ENCODE data around the gene MEMO1. TPM values are rescaled to one million over a fixed set of nuclear protein-coding genes. Genes with fewer than 3 reads are reported as not detected.
A peak's percentile ranks its signal among the peaks of the same experiment; 100 is the strongest.

MEMO1 gene
- total RNA-seq, 1 donor, result 37.6 TPM

- TF ChIP-seq, protein P1, sequence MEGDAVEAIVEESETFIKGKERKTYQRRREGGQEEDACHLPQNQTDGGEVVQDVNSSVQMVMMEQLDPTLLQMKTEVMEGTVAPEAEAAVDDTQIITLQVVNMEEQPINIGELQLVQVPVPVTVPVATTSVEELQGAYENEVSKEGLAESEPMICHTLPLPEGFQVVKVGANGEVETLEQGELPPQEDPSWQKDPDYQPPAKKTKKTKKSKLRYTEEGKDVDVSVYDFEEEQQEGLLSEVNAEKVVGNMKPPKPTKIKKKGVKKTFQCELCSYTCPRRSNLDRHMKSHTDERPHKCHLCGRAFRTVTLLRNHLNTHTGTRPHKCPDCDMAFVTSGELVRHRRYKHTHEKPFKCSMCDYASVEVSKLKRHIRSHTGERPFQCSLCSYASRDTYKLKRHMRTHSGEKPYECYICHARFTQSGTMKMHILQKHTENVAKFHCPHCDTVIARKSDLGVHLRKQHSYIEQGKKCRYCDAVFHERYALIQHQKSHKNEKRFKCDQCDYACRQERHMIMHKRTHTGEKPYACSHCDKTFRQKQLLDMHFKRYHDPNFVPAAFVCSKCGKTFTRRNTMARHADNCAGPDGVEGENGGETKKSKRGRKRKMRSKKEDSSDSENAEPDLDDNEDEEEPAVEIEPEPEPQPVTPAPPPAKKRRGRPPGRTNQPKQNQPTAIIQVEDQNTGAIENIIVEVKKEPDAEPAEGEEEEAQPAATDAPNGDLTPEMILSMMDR (IDR thresholded peaks at IDR 0.05; ENCODE audit: extremely low read depth, low read depth, low read length), result no peak
- H3K79me2 ChIP-seq (ENCODE audit: insufficient read depth, low read length), result peaks cover 92% of the 10 kb centered on the region
- peak; percentile 29 for DNase-seq (ENCODE audit: insufficient read length, low spot score, missing footprints)
- peak overlapping the region; percentile 17 for H3K27ac ChIP-seq (ENCODE audit: low read depth, low read length)
- no peaks in the 10 kb centered on the region for H3K36me3 ChIP-seq (ENCODE audit: insufficient read depth, low read length)
- no peak overlapping the region for H3K4me2 ChIP-seq (ENCODE audit: insufficient read depth, low read length)
- no peak overlapping the region for H3K4me3 ChIP-seq (ENCODE audit: insufficient read depth, low read length)
- no peak overlapping the region for H2AFZ ChIP-seq (ENCODE audit: low read length)
- H3K4me1 ChIP-seq (ENCODE audit: insufficient read depth, low read length), result peaks cover 6% of the 10 kb centered on the region
- H4K20me1 ChIP-seq (ENCODE audit: insufficient read depth, low read length), result peaks cover 40% of the 10 kb centered on the region
- no peaks in the 10 kb centered on the region for H3K9me3 ChIP-seq (ENCODE audit: low read depth, low read length)
- H3K27me3 ChIP-seq (ENCODE audit: insufficient read depth, low read length), result no peaks in the 10 kb centered on the region
These were observed 14.1 kb downstream of the MEMO1 start for GRCh38 chr2:31996571-31997150.

DNA sequence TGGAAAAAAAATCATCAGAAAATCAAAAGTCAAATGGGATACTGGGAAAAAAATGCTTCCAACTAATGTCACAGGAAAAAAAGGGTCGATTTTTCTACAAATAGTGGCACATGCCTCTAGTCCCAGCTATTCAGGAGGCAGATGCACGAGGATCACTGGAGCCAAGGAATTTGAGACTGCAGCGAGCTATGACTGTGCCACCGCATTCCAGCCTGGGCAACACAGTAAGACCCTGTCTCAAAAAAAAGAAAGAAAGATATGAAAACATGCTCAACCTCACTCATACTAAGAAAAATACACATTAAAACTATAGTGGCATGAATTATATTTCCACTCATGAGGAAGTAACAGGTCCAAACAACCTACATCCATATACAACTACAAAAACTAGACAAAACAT, 17.9 kb downstream of the MEMO1 start:
- Histone ChIP-seq H3K4me3 (ENCODE audit: insufficient read depth, low read length) (no peak overlapping the region), H3K27me3 (ENCODE audit: insufficient read depth, low read length) (no peaks in the 10 kb centered on the region), H3K27ac (ENCODE audit: low read depth, low read length) (no peak overlapping the region), H3K9me3 (ENCODE audit: low read depth, low read length) (no peaks in the 10 kb centered on the region), H3K4me2 (ENCODE audit: insufficient read depth, low read length) (no peak overlapping the region), H3K4me1 (ENCODE audit: insufficient read depth, low read length) (peaks cover 6% of the 10 kb centered on the region), H4K20me1 (ENCODE audit: insufficient read depth, low read length) (peaks cover 24% of the 10 kb centered on the region), H3K36me3 (ENCODE audit: insufficient read depth, low read length) (no peaks in the 10 kb centered on the region), H3K79me2 (ENCODE audit: insufficient read depth, low read length) (peaks cover 94% of the 10 kb centered on the region), H2AFZ (ENCODE audit: low read length) (no peak overlapping the region)
- TF ChIP-seq, protein P1 (IDR thresholded peaks at IDR 0.05; ENCODE audit: extremely low read depth, low read depth, low read length), result no peak
- no peak for DNase-seq (ENCODE audit: insufficient read length, low spot score, missing footprints)

- peaks cover 8% of the 10 kb centered on the region for H3K4me1 ChIP-seq (ENCODE audit: insufficient read depth, low read length)
- no peaks in the 10 kb centered on the region for H3K9me3 ChIP-seq (ENCODE audit: low read depth, low read length)
- no peak for DNase-seq (ENCODE audit: insufficient read length, low spot score, missing footprints)
- H3K79me2 ChIP-seq (ENCODE audit: insufficient read depth, low read length), result peaks cover 91% of the 10 kb centered on the region
- no peak overlapping the region for H3K4me3 ChIP-seq (ENCODE audit: insufficient read depth, low read length)
- H3K27ac ChIP-seq (ENCODE audit: low read depth, low read length), result no peak overlapping the region
- no peaks in the 10 kb centered on the region for H3K36me3 ChIP-seq (ENCODE audit: insufficient read depth, low read length)
- no peak overlapping the region for H3K4me2 ChIP-seq (ENCODE audit: insufficient read depth, low read length)
- H4K20me1 ChIP-seq (ENCODE audit: insufficient read depth, low read length), result peaks cover 19% of the 10 kb centered on the region
- no peaks in the 10 kb centered on the region for H3K27me3 ChIP-seq (ENCODE audit: insufficient read depth, low read length)
- H2AFZ ChIP-seq (ENCODE audit: low read length), result no peak overlapping the region
- TF ChIP-seq, protein P1 (IDR thresholded peaks at IDR 0.05; ENCODE audit: extremely low read depth, low read depth, low read length), result no peak
These were observed 18.7 kb downstream of the MEMO1 start for GRCh38 chr2:31992025-31992579.

DNA sequence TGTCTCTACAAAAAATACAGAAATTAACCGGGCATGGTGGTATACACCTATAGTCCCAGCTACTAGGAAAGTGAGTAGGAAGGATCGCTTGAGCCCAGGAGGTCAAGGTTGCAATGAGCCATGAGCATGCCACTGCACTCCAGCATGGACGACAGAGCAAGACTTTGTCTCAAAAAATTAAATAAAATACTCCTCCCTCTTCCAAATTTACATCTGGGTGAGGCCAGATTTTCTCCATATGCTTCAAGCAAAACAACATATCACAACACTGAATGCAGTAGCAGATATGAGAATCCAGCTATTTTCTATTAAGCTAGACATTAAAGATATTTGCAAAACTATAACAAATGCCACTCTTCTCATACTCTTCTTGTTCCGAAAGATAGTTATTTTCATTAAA, 20.9 kb downstream of the MEMO1 start:
- peaks cover 11% of the 10 kb centered on the region for H3K4me1 ChIP-seq (ENCODE audit: insufficient read depth, low read length)
- no peaks in the 10 kb centered on the region for H3K9me3 ChIP-seq (ENCODE audit: low read depth, low read length)
- no peak for DNase-seq (ENCODE audit: insufficient read length, low spot score, missing footprints)
- peaks cover 19% of the 10 kb centered on the region for H4K20me1 ChIP-seq (ENCODE audit: insufficient read depth, low read length)
- TF ChIP-seq, protein P1 (IDR thresholded peaks at IDR 0.05; ENCODE audit: extremely low read depth, low read depth, low read length), result no peak
- H3K4me3 ChIP-seq (ENCODE audit: insufficient read depth, low read length), result no peak overlapping the region
- H3K36me3 ChIP-seq (ENCODE audit: insufficient read depth, low read length), result no peaks in the 10 kb centered on the region
- H3K79me2 ChIP-seq (ENCODE audit: insufficient read depth, low read length), result peaks cover 91% of the 10 kb centered on the region
- no peak overlapping the region for H3K4me2 ChIP-seq (ENCODE audit: insufficient read depth, low read length)
- H3K27me3 ChIP-seq (ENCODE audit: insufficient read depth, low read length), result no peaks in the 10 kb centered on the region
- H3K27ac ChIP-seq (ENCODE audit: low read depth, low read length), result no peak overlapping the region
- H2AFZ ChIP-seq (ENCODE audit: low read length), result no peak overlapping the region
